ENCODE measurements around the gene ADAM30. TPM values are rescaled to one million over a fixed set of nuclear protein-coding genes. Genes with fewer than 3 reads are reported as not detected.

ADAM30 gene
- total RNA-seq, 1 donor from 2014 or later = not detected

DNA sequence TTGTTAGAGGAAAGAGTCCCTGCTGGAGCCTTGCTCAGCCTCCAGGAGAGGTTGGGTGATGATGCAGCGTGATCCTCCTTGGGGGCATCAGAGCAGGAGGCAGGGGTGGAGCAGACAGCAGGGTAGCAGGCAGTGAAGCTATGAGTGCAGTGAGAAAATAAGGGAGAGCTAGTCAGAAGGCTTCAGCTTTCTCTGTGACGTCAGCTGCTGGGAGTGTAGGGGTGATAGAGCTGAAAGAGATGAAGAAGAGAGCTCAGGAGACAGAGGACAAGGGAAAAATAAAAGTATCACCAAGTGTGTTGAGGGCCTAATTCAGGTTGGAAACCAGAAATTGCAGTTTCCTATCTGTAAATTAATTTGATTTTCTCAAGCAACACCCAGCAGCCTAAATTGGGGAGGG lies 2.2 kb upstream of the ADAM30 start:
- no peak overlapping the region for H3K27ac ChIP-seq (replicated peaks)

DNA sequence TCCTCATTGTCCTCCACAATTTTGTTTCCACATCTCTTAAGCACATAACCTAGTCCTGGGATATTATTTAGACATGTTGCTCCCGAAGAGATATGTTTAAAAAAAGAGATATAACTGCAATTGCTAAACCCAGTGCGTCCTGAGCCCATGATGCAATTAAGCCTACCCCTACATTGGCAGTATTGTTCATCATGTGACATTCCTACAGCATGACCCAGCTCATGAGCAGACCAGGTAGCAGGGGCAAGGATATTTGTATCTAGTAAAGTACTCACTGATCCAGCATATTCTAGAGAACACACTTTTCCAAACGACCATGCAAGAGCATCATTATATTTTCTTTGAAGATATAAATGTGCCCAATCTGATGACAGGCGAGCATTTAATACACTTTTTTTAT lies 1.2 kb downstream of the ADAM30 start:
- TF ChIP-seq CTCF (IDR thresholded peaks at IDR 0.05; ENCODE audit: borderline replicate concordance) = no peak
- intact Hi-C loops (cut with micrococcal nuclease) = no loop called here
- H3K4me1 ChIP-seq = no peaks in the 10 kb centered on the region
- peaks cover 29% of the 10 kb centered on the region for H3K27me3 ChIP-seq (ENCODE audit: low read depth)
- H3K4me3 ChIP-seq = no peak overlapping the region
- H3K27ac ChIP-seq (replicated peaks) = no peak overlapping the region
- no peaks in the 10 kb centered on the region for H3K36me3 ChIP-seq
- H3K9me3 ChIP-seq (replicated peaks) = no peaks in the 10 kb centered on the region
- no peak for DNase-seq

More for the DNA sequence above, 2.2 kb upstream of the ADAM30 start:
- Histone ChIP-seq H3K9me3 (replicated peaks) (no peaks in the 10 kb centered on the region), H3K36me3 (no peaks in the 10 kb centered on the region), H3K27me3 (ENCODE audit: low read depth) (peaks cover 37% of the 10 kb centered on the region), H3K4me3 (no peak overlapping the region), H3K4me1 (no peaks in the 10 kb centered on the region)
- no peak for DNase-seq
- intact Hi-C loops (cut with micrococcal nuclease) = no loop called here
- TF ChIP-seq CTCF (IDR thresholded peaks at IDR 0.05; ENCODE audit: borderline replicate concordance) = no peak

GRCh38 chr1:119893827-119894700 lies 2.3 kb downstream of the ADAM30 start:
- TF ChIP-seq CTCF (IDR thresholded peaks at IDR 0.05; ENCODE audit: borderline replicate concordance) = no peak
- Histone ChIP-seq H3K4me1 (no peaks in the 10 kb centered on the region), H3K36me3 (no peaks in the 10 kb centered on the region), H3K4me3 (no peak overlapping the region), H3K27ac (replicated peaks) (no peak overlapping the region), H3K9me3 (replicated peaks) (no peaks in the 10 kb centered on the region), H3K27me3 (ENCODE audit: low read depth) (peaks cover 29% of the 10 kb centered on the region)
- intact Hi-C loops (cut with micrococcal nuclease) = no loop called here
- no peak for DNase-seq

GRCh38 chr1:119893238-119893791 lies 3.0 kb downstream of the ADAM30 start:
- Histone ChIP-seq H3K4me3 (no peak overlapping the region), H3K27ac (replicated peaks) (no peak overlapping the region), H3K36me3 (no peaks in the 10 kb centered on the region), H3K4me1 (no peaks in the 10 kb centered on the region), H3K9me3 (replicated peaks) (peaks cover 7% of the 10 kb centered on the region), H3K27me3 (ENCODE audit: low read depth) (peaks cover 29% of the 10 kb centered on the region)
- no peak for DNase-seq
- TF ChIP-seq CTCF (IDR thresholded peaks at IDR 0.05; ENCODE audit: borderline replicate concordance) = no peak
- intact Hi-C loops (cut with micrococcal nuclease) = no loop called here

DNA sequence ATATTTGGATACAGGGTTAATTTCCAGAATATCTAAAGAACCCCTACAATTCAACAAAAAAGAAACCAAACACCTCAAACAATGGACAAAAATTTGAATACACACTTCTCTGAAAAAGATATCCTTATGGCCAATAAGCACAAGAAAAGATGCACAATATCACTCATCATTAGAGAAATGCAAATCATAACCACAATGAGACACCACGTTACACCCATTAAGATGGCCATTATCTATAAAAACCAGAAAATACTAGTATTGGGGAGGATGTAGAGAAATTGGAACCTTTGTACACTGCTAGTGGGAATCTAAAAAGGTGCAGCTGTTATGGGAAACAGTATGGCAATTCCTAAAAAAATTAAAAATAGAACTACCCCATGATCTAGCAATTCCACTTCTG lies 4.9 kb downstream of the ADAM30 start:
- no peak overlapping the region for H3K27ac ChIP-seq (replicated peaks)
- no peak overlapping the region for H3K4me3 ChIP-seq
- no peaks in the 10 kb centered on the region for H3K4me1 ChIP-seq
- no peaks in the 10 kb centered on the region for H3K36me3 ChIP-seq
- peaks cover 13% of the 10 kb centered on the region for H3K27me3 ChIP-seq (ENCODE audit: low read depth)
- H3K9me3 ChIP-seq (replicated peaks) = peaks cover 14% of the 10 kb centered on the region
- intact Hi-C loops (cut with micrococcal nuclease) = no loop called here
- TF ChIP-seq CTCF (IDR thresholded peaks at IDR 0.05; ENCODE audit: borderline replicate concordance) = no peak
- no peak for DNase-seq

Measured in left ventricle myocardium inferior (tissue), 1 donor.